GM20431 (cell line): ENCODE results near the gene PPP1R16B.

Experiments
- in situ Hi-C: fragments of 300-500 bp; cut with MseI, MboI; formaldehyde crosslinking; loops from one replicate; pipeline ENCODE4 v1.15.0; 2020; ENCODE audit warnings: low sequenced_read_pairs; ENCODE audit not compliant: unreplicated experiment

The PPP1R16B gene

DNA sequence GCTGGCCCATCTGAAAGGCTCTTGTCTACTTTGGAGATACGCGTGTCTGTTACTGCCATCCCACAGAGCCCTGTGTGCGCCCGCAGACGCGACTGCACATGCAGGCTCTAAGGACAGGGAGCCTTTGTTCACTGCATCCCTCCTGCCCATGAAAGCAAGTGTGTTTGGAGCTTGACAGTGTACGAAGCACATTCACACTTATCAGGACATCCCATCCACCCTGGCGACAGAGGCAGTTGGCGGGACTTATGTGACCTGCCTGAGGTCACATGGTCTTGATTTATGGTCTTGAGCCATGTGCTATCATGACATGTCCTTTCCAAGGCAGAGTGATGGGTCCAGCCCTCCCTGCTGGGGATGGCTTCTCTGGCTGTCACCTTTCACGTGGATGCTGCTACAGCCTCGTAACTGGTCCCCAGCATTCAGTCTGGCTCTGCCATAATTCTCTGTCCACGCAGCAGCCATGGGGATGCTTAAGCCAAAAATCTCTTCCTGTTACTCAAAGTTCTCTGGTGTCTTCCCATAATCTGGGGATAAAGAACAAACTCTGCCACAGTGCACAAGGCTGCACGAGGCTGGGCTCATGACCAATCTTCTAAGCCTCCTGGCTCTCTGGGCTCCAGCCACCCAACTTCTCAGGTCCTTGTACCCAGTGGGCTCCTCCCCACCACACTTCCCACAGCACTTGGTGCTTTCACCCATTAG is 84.4 kb downstream of the PPP1R16B start:
- in situ Hi-C loops: no loop called here

GRCh38 chr20:38890497-38890818 is 85.0 kb downstream of the PPP1R16B start:
- in situ Hi-C loops: no loop called here

DNA sequence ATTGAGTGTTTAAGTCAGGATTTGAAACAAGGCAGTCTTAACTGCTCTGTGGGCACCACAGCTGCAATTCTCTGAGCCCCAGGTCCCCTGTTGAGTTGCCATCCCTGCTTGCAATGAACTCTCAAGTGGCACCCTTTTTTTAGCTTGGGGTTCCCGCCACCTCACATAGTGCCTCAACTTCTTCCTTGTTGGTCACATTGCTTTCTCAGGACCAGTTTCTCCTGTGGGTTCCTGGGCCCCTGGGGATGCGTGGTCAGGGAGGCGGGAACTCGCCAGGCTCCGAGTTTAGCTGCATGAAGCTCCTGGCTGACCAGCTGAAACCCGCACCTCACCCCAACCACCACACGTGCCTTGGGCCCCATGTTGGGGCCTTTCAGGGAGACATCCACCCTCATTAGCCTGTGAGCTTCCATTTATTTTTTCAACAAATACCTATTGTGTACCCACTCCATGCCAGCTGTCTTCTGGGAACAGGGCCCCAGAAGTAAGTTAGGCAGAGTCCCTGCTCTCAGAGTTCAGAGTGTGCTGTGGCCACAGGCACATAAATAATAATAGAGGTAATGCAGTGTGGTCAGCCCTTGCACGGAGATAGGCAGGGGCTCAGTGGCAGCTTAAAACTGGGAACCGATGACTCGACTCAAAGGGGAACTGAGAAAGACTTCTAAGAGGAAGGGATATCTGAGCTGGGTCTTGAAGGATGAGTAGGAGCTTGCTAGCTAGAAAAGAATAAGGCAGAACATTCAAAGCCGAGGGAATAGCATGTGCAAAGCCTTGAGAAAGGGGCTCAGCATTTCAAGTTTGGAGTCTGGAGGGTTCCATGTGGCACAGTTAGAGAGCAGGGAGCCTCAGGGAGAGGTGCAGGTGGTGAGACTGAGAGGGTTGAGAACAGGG is 86.8 kb downstream of the PPP1R16B start:
- in situ Hi-C loops: no loop called here

DNA sequence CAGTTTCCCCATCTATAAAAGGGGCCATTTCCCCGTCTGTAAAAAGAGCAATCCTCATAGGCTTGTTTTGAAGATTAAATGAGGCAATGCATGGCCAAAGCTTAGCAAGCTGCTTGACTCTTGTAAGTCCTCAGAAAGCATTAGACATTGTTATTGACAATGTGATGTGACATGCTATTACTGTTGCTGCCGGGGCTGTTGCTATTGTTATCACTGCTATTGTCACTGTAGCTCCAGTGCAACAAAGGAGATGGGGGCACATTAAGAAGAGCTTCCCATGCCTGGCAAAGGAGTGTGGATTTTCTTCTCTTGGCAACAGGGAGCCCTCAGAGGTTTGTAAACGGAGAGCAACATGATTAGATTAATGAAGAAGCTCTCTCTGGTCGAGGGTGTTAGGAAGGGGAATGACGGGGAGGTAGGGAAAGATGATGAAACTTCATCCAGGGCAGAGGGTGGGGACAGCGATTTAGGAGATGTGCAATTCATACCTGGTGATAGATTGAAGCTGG is 87.6 kb downstream of the PPP1R16B start:
- in situ Hi-C loops: no loop called here

DNA sequence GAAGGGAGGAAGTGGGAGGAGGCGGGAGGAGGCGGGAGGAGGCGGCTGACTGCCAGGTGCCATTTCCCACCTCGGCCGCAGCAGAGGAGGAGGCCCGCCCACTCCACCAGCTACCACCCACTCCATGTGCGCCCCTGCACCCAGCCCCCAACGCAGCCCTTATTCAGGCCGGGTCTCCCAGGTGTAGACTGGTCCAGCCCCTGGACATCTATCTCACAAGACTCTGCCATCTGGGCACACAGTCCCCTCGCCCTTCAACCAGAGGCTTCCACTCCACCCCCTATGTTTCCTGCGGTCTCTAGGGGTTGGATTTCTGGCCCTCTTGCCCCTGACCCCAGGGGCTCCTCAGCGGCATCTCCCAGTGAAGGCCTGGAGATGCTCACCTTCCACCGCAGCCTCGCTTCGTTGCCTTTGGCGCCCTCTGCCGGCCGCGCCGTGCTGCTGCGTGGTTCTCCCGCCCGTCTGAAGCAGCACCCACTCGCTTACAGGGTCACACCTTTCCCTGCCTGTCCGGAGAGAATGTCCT is 88.1 kb downstream of the PPP1R16B start:
- in situ Hi-C loops: no loop called here

DNA sequence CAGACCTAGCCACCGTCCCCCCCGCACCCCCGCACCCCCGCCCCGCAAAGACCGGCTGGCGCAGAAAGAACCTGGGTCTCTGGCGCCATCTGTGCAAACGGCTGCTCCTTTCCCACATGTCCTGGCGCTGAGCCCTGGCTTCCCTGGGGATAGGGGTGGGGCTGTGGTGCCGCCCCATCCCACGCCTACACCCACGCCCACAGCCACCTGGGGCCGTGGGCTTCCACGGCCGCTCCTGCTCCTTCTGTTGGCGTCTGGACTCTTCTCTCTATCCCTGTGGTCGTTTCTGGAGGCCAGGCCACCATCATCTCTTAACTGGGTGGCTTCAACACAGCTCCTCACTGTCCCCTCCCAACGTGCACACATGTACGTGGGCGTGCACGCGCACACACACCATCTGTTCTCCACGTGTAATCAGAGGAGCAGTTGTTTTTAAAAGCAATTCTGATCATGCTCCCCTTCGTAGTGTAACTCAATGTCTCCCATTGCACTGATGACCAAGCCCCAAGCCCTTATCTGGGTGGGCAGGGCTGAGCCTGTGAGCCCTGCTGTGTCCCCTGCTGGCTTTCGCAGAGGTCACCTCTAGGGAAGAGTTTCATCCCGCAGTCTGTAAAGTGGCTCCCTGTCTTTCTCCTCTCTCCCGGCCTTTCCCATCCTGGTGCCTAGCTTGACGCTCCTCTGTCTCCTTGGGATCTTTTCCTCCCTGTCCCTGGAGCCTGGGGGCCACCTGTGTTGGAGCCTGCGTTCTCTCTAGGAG is 88.8 kb downstream of the PPP1R16B start:
- in situ Hi-C loops: no loop called here

DNA sequence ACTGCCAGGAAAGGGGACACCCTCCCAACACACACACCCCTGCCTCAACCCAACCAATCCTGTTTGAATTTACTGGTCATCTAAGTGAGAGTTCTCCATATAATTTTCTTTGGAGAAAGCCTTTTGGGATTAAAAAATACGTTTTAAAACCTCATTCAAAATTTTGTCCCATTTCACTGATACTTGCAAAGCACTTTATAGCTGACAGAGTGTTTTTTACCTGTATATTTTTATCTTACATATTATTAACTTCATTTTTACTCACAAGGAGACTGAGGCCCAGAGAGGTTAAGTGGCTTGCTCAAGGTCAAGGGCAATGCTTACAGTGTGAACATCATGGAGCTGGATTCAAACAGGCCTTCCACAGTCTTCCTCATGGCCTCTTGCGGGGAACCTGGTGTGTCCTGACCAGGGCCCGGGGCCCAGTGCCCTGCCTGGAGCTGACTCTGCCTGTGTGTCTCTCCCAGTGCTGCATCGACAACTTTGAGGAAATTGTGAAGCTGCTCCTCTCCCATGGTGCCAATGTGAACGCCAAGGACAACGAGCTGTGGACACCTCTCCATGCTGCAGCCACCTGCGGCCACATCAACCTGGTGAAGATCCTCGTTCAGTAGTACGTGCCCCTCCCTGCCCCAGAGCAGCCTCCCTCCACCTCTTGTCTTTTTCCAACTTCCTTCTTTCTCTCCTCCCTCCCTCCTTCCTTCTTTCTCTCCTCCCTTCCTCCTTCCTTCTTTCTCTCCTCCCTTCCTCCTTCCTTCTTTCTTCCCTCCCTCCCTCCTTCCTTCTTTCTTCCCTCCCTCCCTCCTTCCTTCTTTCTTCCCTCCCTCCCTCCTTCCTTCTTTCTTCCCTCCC is 89.8 kb downstream of the PPP1R16B start:
- in situ Hi-C loops: no loop called here

- in situ Hi-C loops: no loop called here
Measured at GRCh38 chr20:38896009-38896594, 90.6 kb downstream of the PPP1R16B start.

DNA sequence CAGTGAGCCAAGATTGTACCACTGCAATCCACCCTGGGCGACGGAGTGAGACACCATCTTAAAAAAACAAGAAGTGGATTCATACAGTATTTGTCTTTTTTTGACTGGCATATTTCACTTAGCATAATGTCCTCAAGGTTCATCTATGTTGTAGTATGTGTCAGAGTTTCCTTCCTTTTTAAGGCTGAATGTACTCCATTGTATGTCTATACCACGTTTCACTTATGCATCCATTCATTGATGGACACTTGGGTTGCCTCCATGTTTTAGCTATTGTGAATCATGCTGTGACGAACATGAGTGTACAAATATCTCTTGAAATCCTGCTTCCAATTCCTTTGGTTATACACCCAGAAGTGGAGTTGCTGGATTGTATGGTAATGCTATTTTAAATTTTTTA is 91.8 kb downstream of the PPP1R16B start:
- in situ Hi-C loops: no loop called here

- in situ Hi-C loops: loop anchor here (10.0 to 25.0 kb wide), 2 partner anchors 136 to 238 kb away; no protein-coding TSS in a partner anchor
Measured at GRCh38 chr20:38900606-38901005, 95.1 kb downstream of the PPP1R16B start.

- in situ Hi-C loops: loop anchor here (10.0 to 25.0 kb wide), 2 partner anchors 138 to 240 kb away; no protein-coding TSS in a partner anchor
Measured at GRCh38 chr20:38902601-38903000, 97.1 kb downstream of the PPP1R16B start.

GRCh38 chr20:38903335-38903734 is 97.8 kb downstream of the PPP1R16B start:
- in situ Hi-C loops: loop anchor here (10.0 to 25.0 kb wide), 2 partner anchors 139 to 241 kb away; no protein-coding TSS in a partner anchor

DNA sequence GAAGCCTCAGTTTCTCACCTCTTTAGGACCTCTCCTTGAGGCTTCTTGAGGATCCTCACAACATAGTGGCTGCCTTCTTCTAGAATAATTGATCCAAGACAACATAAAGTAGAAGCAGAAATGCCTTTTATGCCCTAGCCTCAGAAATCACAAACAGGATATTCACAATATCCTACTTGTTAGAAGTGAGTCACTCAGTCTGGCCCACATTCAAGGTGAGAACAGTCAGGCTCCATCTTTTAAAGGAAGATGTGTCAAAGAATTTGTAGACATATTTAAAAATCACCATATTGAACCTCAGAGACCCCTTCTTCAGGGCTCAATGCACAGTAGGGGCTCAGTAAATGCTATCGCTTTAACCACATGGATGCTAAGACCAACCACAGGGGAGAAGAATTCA is 99.9 kb downstream of the PPP1R16B start:
- in situ Hi-C loops: loop anchor here (10.0 to 25.0 kb wide), 2 partner anchors 141 to 243 kb away; no protein-coding TSS in a partner anchor

DNA sequence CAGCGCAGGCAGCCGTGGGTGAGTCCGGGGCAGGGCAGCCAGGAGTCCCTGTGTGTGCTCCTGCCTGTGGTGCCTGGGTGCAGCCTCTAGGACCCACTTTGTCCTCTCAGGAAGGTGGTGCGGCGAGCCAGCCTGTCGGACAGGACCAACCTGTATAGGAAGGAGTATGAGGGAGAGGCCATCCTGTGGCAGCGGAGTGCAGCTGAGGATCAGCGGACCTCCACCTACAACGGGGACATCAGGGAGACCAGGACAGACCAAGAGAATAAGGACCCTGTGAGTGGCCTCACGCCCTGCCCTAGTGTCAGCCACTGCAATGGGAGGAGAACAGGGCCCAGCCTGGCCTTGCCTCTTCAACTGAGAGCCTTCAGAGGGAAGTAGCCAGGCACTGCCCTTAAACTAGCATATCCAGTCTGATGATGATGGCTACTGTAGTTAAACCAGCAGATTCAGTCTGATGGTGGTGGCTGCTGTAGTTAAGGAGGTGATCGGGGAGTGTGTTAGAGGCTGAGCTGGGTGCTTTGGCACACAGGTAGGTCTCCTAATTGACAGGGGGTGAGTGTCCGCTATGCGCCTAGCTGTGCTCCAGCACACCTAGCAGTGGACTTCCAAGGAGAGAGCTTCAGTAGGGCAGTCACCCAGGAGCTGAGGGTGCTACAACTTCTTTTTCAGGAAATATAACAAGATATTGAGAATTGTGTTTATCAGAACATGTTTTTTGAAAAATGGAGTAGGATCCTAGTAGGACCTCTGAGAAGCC is 102.6 kb downstream of the PPP1R16B start:
- in situ Hi-C loops: loop anchor here (10.0 to 25.0 kb wide), 2 partner anchors 143 to 246 kb away; no protein-coding TSS in a partner anchor

GRCh38 chr20:38915355-38915754 is 109.9 kb downstream of the PPP1R16B start:
- in situ Hi-C loops: loop anchor here (25.0 kb wide), 1 partner anchor 253 kb away; no protein-coding TSS in a partner anchor

- in situ Hi-C loops: loop anchor here (25.0 kb wide), 1 partner anchor 255 kb away; no protein-coding TSS in a partner anchor
Measured at GRCh38 chr20:38917657-38918056, 112.2 kb downstream of the PPP1R16B start.

- in situ Hi-C loops: loop anchor here (25.0 kb wide), 1 partner anchor 256 kb away; no protein-coding TSS in a partner anchor
Measured at GRCh38 chr20:38918172-38918571, 112.7 kb downstream of the PPP1R16B start.

GRCh38 chr20:38919683-38920082 is 114.2 kb downstream of the PPP1R16B start:
- in situ Hi-C loops: loop anchor here (25.0 kb wide), 1 partner anchor 257 kb away; no protein-coding TSS in a partner anchor
